OCI-LY1 (cell line): ENCODE results near the gene NEGR1.

ENCODE experiments used
- H2AFZ ChIP-seq: fragments of 200-600 bp; sonication (generic), shearing (Covaris generic); 2 replicates; pipeline ENCODE4 v1.6.0; 2014; ENCODE audit warnings: antibody characterized with exemption, mild to moderate bottlenecking, low read length
- H3F3A ChIP-seq: fragments of 200-600 bp; sonication (generic), shearing (Covaris generic); 2 replicates; pipeline ENCODE4 v1.6.0; 2014; ENCODE audit warnings: mild to moderate bottlenecking, antibody characterized with exemption, low read length, moderate library complexity; ENCODE audit not compliant: insufficient read depth
- H3K27ac ChIP-seq: fragments of 200-600 bp; sonication (generic); 2 replicates; pipeline ENCODE4 v1.5.1; 2014; ENCODE audit warnings: low read length, mixed run types, mild to moderate bottlenecking, low read depth; ENCODE audit not compliant: poor library complexity, severe bottlenecking
- H3K27me3 ChIP-seq: fragments of 200-600 bp; sonication (generic); 2 replicates; pipeline ENCODE4 v1.6.0; 2014; ENCODE audit warnings: antibody characterized with exemption, mild to moderate bottlenecking, low read length, moderate library complexity; ENCODE audit not compliant: insufficient read depth
- H3K36me3 ChIP-seq: fragments of 200-600 bp; sonication (generic); 2 replicates; pipeline ENCODE4 v1.6.1; 2014; ENCODE audit warnings: mild to moderate bottlenecking, antibody characterized with exemption, low read length, moderate library complexity, mixed read lengths; ENCODE audit not compliant: insufficient read depth
- H3K4me1 ChIP-seq: fragments of 200-600 bp; sonication (generic); 2 replicates; pipeline ENCODE4 v1.5.1; 2014; ENCODE audit warnings: mild to moderate bottlenecking, low read length, moderate library complexity; ENCODE audit not compliant: insufficient read depth, severe bottlenecking
- H3K4me2 ChIP-seq: fragments of 200-600 bp; sonication (generic), shearing (Covaris generic); 2 replicates; pipeline ENCODE4 v1.6.1; 2014; ENCODE audit warnings: low read length
- H3K4me3 ChIP-seq: fragments of 200-600 bp; sonication (generic); 2 replicates; pipeline ENCODE4 v1.5.1; 2014; ENCODE audit warnings: low read length, low read depth, mild to moderate bottlenecking, mixed read lengths; ENCODE audit not compliant: poor library complexity, severe bottlenecking
- H3K79me2 ChIP-seq: fragments of 200-600 bp; shearing (Covaris generic); 2 replicates; pipeline ENCODE4 v1.6.1; 2016; ENCODE audit warnings: mixed run types, low read length, mixed read lengths; ENCODE audit not compliant: insufficient read depth
- H3K9ac ChIP-seq: fragments of 200-600 bp; sonication (generic), shearing (Covaris generic); 2 replicates; pipeline ENCODE4 v1.6.1; 2014; ENCODE audit warnings: mild to moderate bottlenecking, low read length, mixed read lengths
- H3K9me2 ChIP-seq: fragments of 200-600 bp; sonication (generic), shearing (Covaris generic); 2 replicates; pipeline ENCODE4 v1.6.1; 2014; ENCODE audit warnings: low read depth, mild to moderate bottlenecking, low read length, mixed read lengths
- H3K9me3 ChIP-seq: fragments of 200-600 bp; shearing (Covaris generic); 2 replicates; pipeline ENCODE4 v1.6.1; 2014; ENCODE audit warnings: low read length, mixed read lengths
- H4K20me1 ChIP-seq: fragments of 200-600 bp; sonication (generic), shearing (Covaris generic); 2 replicates; pipeline ENCODE4 v1.6.0; 2016; ENCODE audit warnings: mild to moderate bottlenecking, low read length; ENCODE audit not compliant: insufficient read depth
- EZH2 ChIP-seq: fragments of 200-600 bp; sonication (generic), shearing (Covaris generic); IDR thresholded peaks from 2 replicates; pipeline ENCODE4 v1.8.0; 2017; ENCODE audit warnings: borderline replicate concordance, mixed run types, mild to moderate bottlenecking, antibody characterized with exemption, low read length, moderate library complexity, mixed read lengths
- TF ChIP-seq, protein P1 (sequence below): fragments of 200-600 bp; sonication (generic), shearing (Covaris generic); IDR thresholded peaks from 2 replicates; pipeline ENCODE4 v1.5.1; 2017; ENCODE audit warnings: mild to moderate bottlenecking, antibody characterized with exemption, low read length, moderate library complexity, mixed read lengths

The NEGR1 gene

DNA sequence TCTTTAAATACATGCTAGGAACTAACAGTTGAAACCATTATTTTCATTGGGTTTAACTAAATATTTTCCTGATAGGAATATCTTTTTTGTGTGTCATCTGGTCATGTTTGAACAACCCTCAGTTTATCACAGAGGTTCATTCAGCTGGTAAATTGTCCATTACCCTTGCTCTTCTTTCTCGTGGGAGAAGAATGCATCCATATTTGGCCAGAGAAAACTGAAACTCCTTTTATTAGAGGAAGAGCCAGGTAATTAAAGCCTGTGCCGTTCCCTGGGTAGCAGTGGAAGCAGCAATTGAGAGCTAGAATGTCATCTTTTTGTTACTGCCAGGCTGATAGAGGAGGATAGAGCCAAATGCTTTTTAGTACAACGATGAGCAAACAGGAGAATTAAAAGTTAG lies 614.3 kb downstream of the NEGR1 start:
- H3K27me3 ChIP-seq = no peaks in the 10 kb centered on the region
- H3K9ac ChIP-seq = no peak overlapping the region
- H3K79me2 ChIP-seq = no peaks in the 10 kb centered on the region
- no peaks in the 10 kb centered on the region for H3K36me3 ChIP-seq
- no peak overlapping the region for H3K4me3 ChIP-seq
- no peak overlapping the region for H3K4me2 ChIP-seq
- no peaks in the 10 kb centered on the region for H3K9me2 ChIP-seq
- H4K20me1 ChIP-seq = no peaks in the 10 kb centered on the region
- no peaks in the 10 kb centered on the region for H3K9me3 ChIP-seq
- no peak overlapping the region for H3K27ac ChIP-seq
- TF ChIP-seq EZH2 = no peak
- TF ChIP-seq, protein P1, sequence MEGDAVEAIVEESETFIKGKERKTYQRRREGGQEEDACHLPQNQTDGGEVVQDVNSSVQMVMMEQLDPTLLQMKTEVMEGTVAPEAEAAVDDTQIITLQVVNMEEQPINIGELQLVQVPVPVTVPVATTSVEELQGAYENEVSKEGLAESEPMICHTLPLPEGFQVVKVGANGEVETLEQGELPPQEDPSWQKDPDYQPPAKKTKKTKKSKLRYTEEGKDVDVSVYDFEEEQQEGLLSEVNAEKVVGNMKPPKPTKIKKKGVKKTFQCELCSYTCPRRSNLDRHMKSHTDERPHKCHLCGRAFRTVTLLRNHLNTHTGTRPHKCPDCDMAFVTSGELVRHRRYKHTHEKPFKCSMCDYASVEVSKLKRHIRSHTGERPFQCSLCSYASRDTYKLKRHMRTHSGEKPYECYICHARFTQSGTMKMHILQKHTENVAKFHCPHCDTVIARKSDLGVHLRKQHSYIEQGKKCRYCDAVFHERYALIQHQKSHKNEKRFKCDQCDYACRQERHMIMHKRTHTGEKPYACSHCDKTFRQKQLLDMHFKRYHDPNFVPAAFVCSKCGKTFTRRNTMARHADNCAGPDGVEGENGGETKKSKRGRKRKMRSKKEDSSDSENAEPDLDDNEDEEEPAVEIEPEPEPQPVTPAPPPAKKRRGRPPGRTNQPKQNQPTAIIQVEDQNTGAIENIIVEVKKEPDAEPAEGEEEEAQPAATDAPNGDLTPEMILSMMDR = no peak
- H2AFZ ChIP-seq = no peak overlapping the region
- no peaks in the 10 kb centered on the region for H3F3A ChIP-seq
- H3K4me1 ChIP-seq = no peaks in the 10 kb centered on the region

DNA sequence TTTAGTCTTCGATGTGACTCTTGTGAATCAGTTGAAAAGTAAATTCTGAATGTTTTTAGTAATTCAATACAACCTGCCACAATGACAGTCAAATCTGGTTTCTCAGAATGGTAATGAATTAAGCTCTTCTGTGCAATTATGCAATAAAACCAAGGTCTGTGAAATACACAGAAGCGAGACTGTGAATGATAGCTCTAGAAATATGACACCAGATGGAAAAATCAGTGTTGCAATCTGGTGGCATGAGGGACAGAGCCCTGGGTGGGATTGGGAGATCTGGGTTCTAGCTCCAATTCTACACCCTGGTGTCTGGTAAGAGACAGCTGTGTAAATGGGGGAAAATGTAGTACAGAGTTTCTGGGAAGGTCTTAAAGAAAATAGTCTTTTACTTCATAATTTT lies 615.1 kb downstream of the NEGR1 start:
- H3K9ac ChIP-seq = no peak overlapping the region
- H3K27me3 ChIP-seq = no peaks in the 10 kb centered on the region
- no peak overlapping the region for H3K4me3 ChIP-seq
- no peaks in the 10 kb centered on the region for H3K9me2 ChIP-seq
- no peak for TF ChIP-seq EZH2
- TF ChIP-seq, protein P1 = no peak
- H3K4me1 ChIP-seq = no peaks in the 10 kb centered on the region
- no peak overlapping the region for H2AFZ ChIP-seq
- H3K27ac ChIP-seq = no peak overlapping the region
- no peaks in the 10 kb centered on the region for H3K36me3 ChIP-seq
- no peaks in the 10 kb centered on the region for H3K9me3 ChIP-seq
- H4K20me1 ChIP-seq = no peaks in the 10 kb centered on the region
- no peaks in the 10 kb centered on the region for H3F3A ChIP-seq
- H3K4me2 ChIP-seq = no peak overlapping the region
- H3K79me2 ChIP-seq = no peaks in the 10 kb centered on the region

DNA sequence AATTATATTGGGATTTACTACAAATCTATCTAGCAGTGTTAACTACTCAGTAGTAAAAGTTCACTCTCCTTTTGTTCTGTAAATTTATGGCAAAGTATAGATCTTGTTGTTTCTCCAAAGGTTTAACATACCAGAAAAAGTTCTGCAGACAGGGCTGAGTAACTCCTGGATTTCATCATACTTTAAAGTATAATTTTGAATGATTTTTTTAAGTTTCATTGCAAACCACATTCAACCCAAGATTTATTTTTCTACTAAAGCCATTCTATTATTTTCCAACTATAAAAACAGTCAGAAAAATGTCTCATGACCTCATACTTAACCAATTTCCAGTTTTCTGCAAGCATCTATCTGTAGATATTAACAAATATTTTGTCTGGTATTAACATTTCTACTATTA lies 615.7 kb downstream of the NEGR1 start:
- Histone ChIP-seq H3K4me3 (no peak overlapping the region), H3K9ac (no peak overlapping the region), H3K9me2 (no peaks in the 10 kb centered on the region), H4K20me1 (no peaks in the 10 kb centered on the region), H3K9me3 (no peaks in the 10 kb centered on the region), H3K27ac (no peak overlapping the region), H3K27me3 (no peaks in the 10 kb centered on the region), H3K36me3 (no peaks in the 10 kb centered on the region), H3F3A (no peaks in the 10 kb centered on the region), H3K4me2 (no peak overlapping the region), H3K4me1 (no peaks in the 10 kb centered on the region), H3K79me2 (no peaks in the 10 kb centered on the region), H2AFZ (no peak overlapping the region)
- no peak for TF ChIP-seq EZH2
- TF ChIP-seq, protein P1 = no peak
